HCT116 (cell line): ENCODE measurements around the gene WDPCP. TPM values are rescaled to one million over a fixed set of nuclear protein-coding genes. Genes with fewer than 3 reads are reported as not detected.

Source experiments
- ATAC-seq: fragments of 200-7000 bp; cut with Tn5 transposase; 2 replicates; pipeline ENCODE4 v1.9.1; 2020; ENCODE audit warnings: mild to moderate bottlenecking, moderate library complexity
- BruUV-seq: library from RNA; stranded (reverse); fragments of 400-500 nt; replicated peaks from 2 replicates; lab custom pipeline; 2021; lab: Mats Ljungman, UMichigan
- CTCF ChIA-PET: fragments of 300-600 bp; sonication (Branson Sonifier 250); formaldehyde crosslinking; loops from one replicate; lab custom pipeline; 2021; ENCODE audit warnings: antibody characterized with exemption; lab: Charles Lee
- POLR2A ChIA-PET: fragments of 300-600, 350-600 bp; sonication (Branson Sonifier 250); formaldehyde crosslinking; loops from one replicate; lab custom pipeline; 2021; ENCODE audit warnings: antibody characterized with exemption; lab: Charles Lee
- RAD21 ChIA-PET, 2 experiments: fragments of 300-600 bp; sonication (Branson Sonifier 250); formaldehyde crosslinking; loops; one replicate each; lab custom pipeline; 2023; ENCODE audit warnings: low total read pairs in 2 of 2; ENCODE audit not compliant: uncharacterized antibody in 2 of 2, unreplicated experiment in 2 of 2, low non-redundant PET in 1 of 2; lab: Charles Lee
- DNase-seq: peaks from one replicate; pipeline ENCODE4 v3.0.0-alpha.2; 2010; ENCODE audit warnings: low read depth, low spot score
- H2AFZ ChIP-seq: fragments of 200-600 bp; shearing (Covaris generic), sonication (generic); 2 replicates; pipeline ENCODE4 v1.6.1; 2017; ENCODE audit warnings: low read depth, mixed run types, mixed read lengths, antibody characterized with exemption, low read length; ENCODE audit not compliant: poor library complexity, severe bottlenecking
- H3K27ac ChIP-seq: 2 replicates; pipeline ENCODE4 v1.5.1; 2012; ENCODE audit warnings: low read depth, low read length
- H3K27me3 ChIP-seq: fragments of 200-600 bp; sonication (generic); 2 replicates; pipeline ENCODE4 v1.6.1; 2016; ENCODE audit warnings: mixed run types, low read length, mixed read lengths; ENCODE audit not compliant: insufficient read depth
- H3K36me3 ChIP-seq, 2 experiments: fragments of 200-500 bp in 1 of 2; fragments of 200-600 bp in 1 of 2; sonication (Bioruptor generic) in 1 of 2; sonication (generic) in 1 of 2; 2 replicates each; pipeline versions ENCODE4 v1.5.1 to v1.6.1; 2014 to 2016; ENCODE audit warnings: low read length in 2 of 2, inconsistent platforms in 1 of 2, mixed read lengths in 1 of 2, mixed run types in 1 of 2; ENCODE audit not compliant: insufficient read depth in 2 of 2, control insufficient read depth in 1 of 2
- H3K4me1 ChIP-seq, 2 experiments: fragments of 200-600 bp in 1 of 2; sonication (generic) in 1 of 2; 2 replicates each; pipeline versions ENCODE4 v1.5.1 to v1.6.1; 2012 to 2017; ENCODE audit warnings: low read length in 2 of 2, inconsistent platforms in 1 of 2, mild to moderate bottlenecking in 1 of 2, mixed read lengths in 1 of 2, mixed run types in 1 of 2, moderate library complexity in 1 of 2; ENCODE audit not compliant: insufficient read depth in 2 of 2, control insufficient read depth in 1 of 2
- H3K4me2 ChIP-seq: fragments of 200-600 bp; sonication (generic); 2 replicates; pipeline ENCODE4 v1.6.1; 2017; ENCODE audit warnings: mixed run types, low read length, mixed read lengths
- H3K4me3 ChIP-seq, 2 experiments: fragments of 200-600 bp in 1 of 2; sonication (generic) in 1 of 2; replicated peaks in 1 of 2; 2 replicates each; pipeline ENCODE4 v1.5.1; 2011 to 2016; ENCODE audit warnings: low read length in 2 of 2, control low read depth in 1 of 2, low read depth in 1 of 2, mild to moderate bottlenecking in 1 of 2, mixed read lengths in 1 of 2, mixed run types in 1 of 2
- H3K79me2 ChIP-seq: fragments of 200-600 bp; sonication (generic); 2 replicates; pipeline ENCODE4 v1.6.1; 2017; ENCODE audit warnings: mild to moderate bottlenecking, mixed run types, low read length, moderate library complexity, mixed read lengths; ENCODE audit not compliant: insufficient read depth
- H3K9ac ChIP-seq: fragments of 200-600 bp; sonication (generic); 2 replicates; pipeline ENCODE4 v1.6.1; 2016; ENCODE audit warnings: low read length, mixed read lengths
- H3K9me2 ChIP-seq: fragments of 200-600 bp; sonication (generic), shearing (Covaris generic); 2 replicates; pipeline ENCODE4 v1.6.1; 2017; ENCODE audit warnings: mixed run types, mild to moderate bottlenecking, moderate library complexity; ENCODE audit not compliant: insufficient read depth
- H3K9me3 ChIP-seq, 2 experiments: fragments of 200-500 bp in 1 of 2; fragments of 200-600 bp in 1 of 2; sonication (Bioruptor generic) in 1 of 2; sonication (generic) in 1 of 2; 2 replicates each; pipeline ENCODE4 v1.6.1; 2014 to 2017; ENCODE audit warnings: low read length in 2 of 2, mixed read lengths in 2 of 2, inconsistent platforms in 1 of 2, low read depth in 1 of 2, mild to moderate bottlenecking in 1 of 2, mixed run types in 1 of 2, moderate library complexity in 1 of 2; ENCODE audit not compliant: control insufficient read depth in 1 of 2, insufficient read depth in 1 of 2
- H4K20me1 ChIP-seq: fragments of 200-600 bp; sonication (generic), shearing (Covaris generic); 2 replicates; pipeline ENCODE4 v1.6.1; 2017; ENCODE audit warnings: mixed run types, mild to moderate bottlenecking, moderate library complexity; ENCODE audit not compliant: insufficient read depth
- CEBPB ChIP-seq: IDR thresholded peaks from 2 replicates; pipeline ENCODE4 v1.6.1; 2012; ENCODE audit warnings: low read depth
- EZH2 ChIP-seq: fragments of 200-600 bp; sonication (generic); IDR thresholded peaks from 2 replicates; pipeline ENCODE4 v1.6.1; 2017; ENCODE audit warnings: antibody characterized with exemption, mixed run types
- MAX ChIP-seq: IDR thresholded peaks from 2 replicates; pipeline ENCODE4 v1.6.1; 2012
- POLR2A ChIP-seq: IDR thresholded peaks from 2 replicates; pipeline ENCODE4 v1.7.0; 2011; ENCODE audit warnings: borderline replicate concordance; ENCODE audit not compliant: insufficient read depth, insufficient read length; ENCODE audit errors: extremely low read depth
- POLR2AphosphoS5 ChIP-seq: IDR thresholded peaks from 2 replicates; pipeline ENCODE4 v1.6.1; 2011; ENCODE audit warnings: mild to moderate bottlenecking, low read depth, low read length, moderate library complexity
- RAD21 ChIP-seq: IDR thresholded peaks from 2 replicates; pipeline ENCODE4 v1.6.1; 2012; ENCODE audit warnings: low read depth, mild to moderate bottlenecking
- ZFX ChIP-seq: fragments of 450-650 bp; IDR thresholded peaks from 2 replicates; pipeline ENCODE4 v1.6.1; 2017
- ZNF274 ChIP-seq: fragments of 200-500 bp; sonication (Bioruptor generic); IDR thresholded peaks from 2 replicates; pipeline ENCODE4 v1.6.1; 2014; ENCODE audit warnings: mild to moderate bottlenecking, low read depth, low read length, inconsistent platforms
- intact Hi-C: fragments of 100-400 bp; cut with micrococcal nuclease; formaldehyde crosslinking; loops from 2 replicates; pipeline ENCODE4 v1.10.0; 2022
- total RNA-seq: library from RNA; stranded (reverse); gene quantifications from one replicate; pipeline ENCODE4 v1.2.1, GENCODE V29; 2021; ENCODE audit not compliant: unreplicated experiment

Gene WDPCP
- total RNA-seq, 1 experiment from 2014 or later: 4.1 TPM

- ChIA-PET CTCF (no interaction called here), RAD21 (no interaction called here), POLR2A (no interaction called here)
- Histone ChIP-seq H4K20me1 (no peaks in the 10 kb centered on the region), H3K9me3 (0 out of 4 replicates have a peak, but pooled peaks cover 0 to 4% of the 10 kb centered on the region in 2 experiments), H3K79me2 (no peaks in the 10 kb centered on the region), H3K9me2 (no peaks in the 10 kb centered on the region), H3K27me3 (no peaks in the 10 kb centered on the region), H2AFZ (no peak overlapping the region), H3K4me2 (no peak overlapping the region), H3K27ac (no peak overlapping the region), H3K4me3 (no peak overlapping the region)
- intact Hi-C loops: no loop called here
- ATAC-seq: no peak
- no peak for TF ChIP-seq CEBPB
- no peak for TF ChIP-seq EZH2
- TF ChIP-seq RAD21: no peak
- no peak for TF ChIP-seq POLR2AphosphoS5
- no peak for TF ChIP-seq POLR2A
- TF ChIP-seq MAX: no peak
- no peak for TF ChIP-seq ZFX
- no peak for TF ChIP-seq ZNF274
- TF ChIP-seq, all 23 proteins: peak for 0
- no peak for DNase-seq
- no peaks in the 10 kb centered on the region for H3K36me3 ChIP-seq
- H3K4me1 ChIP-seq: no peaks in the 10 kb centered on the region
- no peak overlapping the region for H3K9ac ChIP-seq
- no TSS peak for BruUV-seq
These were observed 319.3 kb downstream of the WDPCP start for GRCh38 chr2:63268946-63269345.

- H3K9ac ChIP-seq: no peak overlapping the region
- POLR2A ChIA-PET: no interaction called here
- no peak for ATAC-seq
- H4K20me1 ChIP-seq: no peaks in the 10 kb centered on the region
- no peaks in the 10 kb centered on the region for H3K9me3 ChIP-seq
- H3K27ac ChIP-seq: no peak overlapping the region
- CTCF ChIA-PET: no interaction called here
- H3K27me3 ChIP-seq: no peaks in the 10 kb centered on the region
- no peaks in the 10 kb centered on the region for H3K36me3 ChIP-seq
- intact Hi-C loops: no loop called here
- RAD21 ChIA-PET: no interaction called here
- no peak for DNase-seq
- H3K4me1 ChIP-seq: no peaks in the 10 kb centered on the region
- no peaks in the 10 kb centered on the region for H3K9me2 ChIP-seq
- no peak overlapping the region for H3K4me3 ChIP-seq
- no peaks in the 10 kb centered on the region for H3K79me2 ChIP-seq
- TF ChIP-seq RAD21: no peak
- no TSS peak for BruUV-seq
- H3K4me2 ChIP-seq: no peak overlapping the region
- H2AFZ ChIP-seq: no peak overlapping the region
These were observed 327.1 kb downstream of the WDPCP start for GRCh38 chr2:63261137-63261621.
